HepG2 (cell line): Measurements from ENCODE around the gene CYSLTR2. TPM values are rescaled to one million over a fixed set of nuclear protein-coding genes. Genes with fewer than 3 reads are reported as not detected.

ENCODE experiments used
- ATAC-seq: fragments of 200-7000 bp; cut with Tn5 transposase; 3 replicates; pipeline ENCODE4 v1.9.1; 2020; ENCODE audit warnings: mild to moderate bottlenecking, moderate library complexity
- BruUV-seq: library from RNA; stranded (reverse); fragments of 400-500 nt; replicated peaks from 2 replicates; lab custom pipeline; 2021; lab: Mats Ljungman, UMichigan
- CTCF ChIA-PET: fragments of 300-600 bp; formaldehyde crosslinking; extraction: SDS; loops from one replicate; lab custom pipeline; 2021; ENCODE audit warnings: low total read pairs, inconsistent platforms, low intra/inter-chr PET ratio; lab: Yijun Ruan, JAX
- POLR2A ChIA-PET: fragments of 350-600 bp; sonication (Branson Sonifier 250); formaldehyde crosslinking; loops from one replicate; lab custom pipeline; 2020; ENCODE audit warnings: antibody characterized with exemption, inconsistent platforms; lab: Yijun Ruan, JAX
- DNase-seq: peaks from one replicate; pipeline ENCODE4 v3.0.0-alpha.2; 2015; ENCODE audit warnings: low spot score
- FAIRE-seq: peaks from 3 replicates; lab custom pipeline; 2011; peaks lifted over from hg19 to GRCh38; lab: Jason Lieb, UNC
- H2AFZ ChIP-seq: one replicate; pipeline ENCODE4 v1.6.1; 2011; ENCODE audit warnings: low read length, inconsistent platforms
- H3K27ac ChIP-seq: fragments of 300-600 bp; 3 replicates; pipeline ENCODE4 v1.8.0; 2011; ENCODE audit warnings: mixed run types, mild to moderate bottlenecking, mixed read lengths, low read length, inconsistent platforms; ENCODE audit not compliant: insufficient read depth; ENCODE audit errors: extremely low read length
- H3K27me3 ChIP-seq, 2 experiments: fragments of 200-600 bp in 1 of 2; 2 replicates in 1 of 2; 3 replicates in 1 of 2; pipeline versions ENCODE4 v1.6.0 to v1.8.0; 2011; ENCODE audit warnings: low read length in 2 of 2, mild to moderate bottlenecking in 2 of 2, moderate library complexity in 2 of 2, inconsistent platforms in 1 of 2; ENCODE audit not compliant: insufficient read depth in 2 of 2, control insufficient read depth in 1 of 2
- H3K36me3 ChIP-seq, 2 experiments: fragments of 200-600 bp in 1 of 2; replicated peaks in 1 of 2; 2 replicates in 1 of 2; 3 replicates in 1 of 2; pipeline versions ENCODE4 v1.5.1 to v1.8.0; 2011; ENCODE audit warnings: low read length in 2 of 2, inconsistent platforms in 1 of 2; ENCODE audit not compliant: insufficient read depth in 2 of 2, control insufficient read depth in 1 of 2
- H3K4me1 ChIP-seq: 2 replicates; pipeline ENCODE4 v1.5.1; 2012; ENCODE audit warnings: low read length, inconsistent platforms; ENCODE audit not compliant: insufficient read depth
- H3K4me2 ChIP-seq: 2 replicates; pipeline ENCODE4 v1.6.0; 2011; ENCODE audit warnings: low read depth, low read length, inconsistent platforms
- H3K4me3 ChIP-seq, 3 experiments: fragments of 200-600 bp in 1 of 3; sonication (generic), shearing (Covaris generic) in 1 of 3; replicated peaks in 1 of 3; 2 replicates each; pipeline ENCODE4 v1.5.1; 2011 to 2016; ENCODE audit warnings: low read length in 3 of 3, inconsistent platforms in 2 of 3, low read depth in 2 of 3, mild to moderate bottlenecking in 2 of 3, control low read depth in 1 of 3, mixed read lengths in 1 of 3; ENCODE audit not compliant: insufficient read depth in 1 of 3
- H3K79me2 ChIP-seq: one replicate; pipeline ENCODE4 v1.6.1; 2011; ENCODE audit warnings: low read length, inconsistent platforms; ENCODE audit not compliant: insufficient read depth
- H3K9ac ChIP-seq: 2 replicates; pipeline ENCODE4 v1.6.0; 2011; ENCODE audit warnings: mild to moderate bottlenecking, low read depth, low read length, inconsistent platforms; ENCODE audit not compliant: insufficient read depth
- H3K9me3 ChIP-seq: 2 replicates; pipeline ENCODE4 v1.5.1; 2012; ENCODE audit warnings: mild to moderate bottlenecking, low read length
- H4K20me1 ChIP-seq: 2 replicates; pipeline ENCODE4 v1.6.0; 2011; ENCODE audit warnings: inconsistent platforms, mild to moderate bottlenecking, low read length, moderate library complexity; ENCODE audit not compliant: insufficient read depth
- ATM ChIP-seq: fragments of 450-650 bp; IDR thresholded peaks from 2 replicates; pipeline ENCODE4 v1.7.1; 2017; ENCODE audit warnings: mild to moderate bottlenecking, borderline replicate concordance
- EEA1 ChIP-seq: sonication (generic); formaldehyde crosslinking; IDR thresholded peaks from 2 replicates; pipeline ENCODE4 v1.5.1; 2020; ENCODE audit warnings: mild to moderate bottlenecking, missing genetic modification reagents, borderline replicate concordance
- FOXC1 ChIP-seq: sonication (generic); formaldehyde crosslinking; IDR thresholded peaks from 2 replicates; pipeline ENCODE4 v1.8.0; 2022; ENCODE audit warnings: mild to moderate bottlenecking, missing genetic modification reagents, borderline replicate concordance
- FOXP1 ChIP-seq, 2 experiments: fragments of 450-650 bp in 1 of 2; IDR thresholded peaks; 2 replicates each; pipeline ENCODE4 v1.6.1; 2017 to 2018; ENCODE audit warnings: antibody characterized with exemption in 1 of 2
- HNRNPK ChIP-seq: fragments of 200-400 bp; formaldehyde crosslinking; IDR thresholded peaks from 2 replicates; pipeline ENCODE4 v1.6.1; 2018; ENCODE audit warnings: low read length, low read depth, moderate library complexity, mild to moderate bottlenecking; ENCODE audit not compliant: poor library complexity, severe bottlenecking
- NFATC3 ChIP-seq: sonication (generic); formaldehyde crosslinking; IDR thresholded peaks from 2 replicates; pipeline ENCODE4 v1.5.1; 2020; ENCODE audit warnings: mild to moderate bottlenecking, missing genetic modification reagents
- PHF8 ChIP-seq: sonication (generic); formaldehyde crosslinking; IDR thresholded peaks from 2 replicates; pipeline ENCODE4 v1.5.0; 2020; ENCODE audit warnings: missing genetic modification reagents
- SIX4 ChIP-seq: sonication (generic); formaldehyde crosslinking; IDR thresholded peaks from 2 replicates; pipeline ENCODE4 v1.4.0; 2020; ENCODE audit warnings: missing genetic modification reagents
- ZNF34 ChIP-seq: sonication (generic); formaldehyde crosslinking; IDR thresholded peaks from 2 replicates; pipeline ENCODE4 v1.4.0; 2020; ENCODE audit warnings: mild to moderate bottlenecking, missing genetic modification reagents, borderline replicate concordance
- ZNF350 ChIP-seq: sonication (generic); formaldehyde crosslinking; IDR thresholded peaks from 2 replicates; pipeline ENCODE4 v1.4.0; 2020; ENCODE audit warnings: mild to moderate bottlenecking, low read depth, missing genetic modification reagents, borderline replicate concordance
- ZNF563 ChIP-seq: sonication (generic); formaldehyde crosslinking; IDR thresholded peaks from 2 replicates; pipeline ENCODE4 v1.8.0; 2022; ENCODE audit warnings: mild to moderate bottlenecking, moderate library complexity, missing genetic modification reagents
- ZNF570 ChIP-seq: sonication (generic); formaldehyde crosslinking; IDR thresholded peaks from 2 replicates; pipeline ENCODE4 v1.4.0; 2020; ENCODE audit warnings: mild to moderate bottlenecking, missing genetic modification reagents, borderline replicate concordance
- ZNF572 ChIP-seq: sonication (generic); formaldehyde crosslinking; IDR thresholded peaks from 2 replicates; pipeline ENCODE4 v1.5.1; 2020; ENCODE audit warnings: mild to moderate bottlenecking, missing genetic modification reagents
- WGBS: methylation state at CpG from one replicate; pipeline ENCODE4 v1.1.6; 2017; ENCODE audit warnings: low lambda C conversion rate; 5-methylcytosine and 5-hydroxymethylcytosine counted together
- in situ Hi-C: cut with HindIII; loops from 2 replicates; pipeline ENCODE4 v1.10.0; 2017; ENCODE audit warnings: low pct_unique_long_range_greater_than_20kb; ENCODE audit not compliant: extremely low pct_ligation_motif_present
- intact Hi-C: fragments of 100-400 bp; cut with micrococcal nuclease; formaldehyde crosslinking; loops from one replicate; pipeline ENCODE4 v1.10.0; 2022; ENCODE audit not compliant: unreplicated experiment
- polyA plus RNA-seq, 8 experiments: library from polyadenylated mRNA; depleted of rRNA in 3 of 8; stranded (reverse) in 7 of 8; unstranded in 1 of 8; fragments of >200 nt; fragmentation: Illumina TruSeq in 4 of 8; extraction: Trizol in 4 of 8; gene quantifications; 2 replicates each; pipeline versions ENCODE4 v1.2.1 to v1.2.3, GENCODE V29; 2011 to 2016; ENCODE audit warnings: low read depth in 4 of 8, missing spikeins in 1 of 8, mixed read lengths in 1 of 8; ENCODE audit not compliant: insufficient read depth in 1 of 8
- total RNA-seq, 5 experiments: library from RNA; depleted of rRNA; stranded (reverse); fragments of >200 nt; fragmentation: Illumina TruSeq; extraction: Trizol; gene quantifications; 2 replicates each; pipeline ENCODE4 v1.2.3, GENCODE V29; 2016; ENCODE audit warnings: low read depth in 1 of 5
- TF ChIP-seq, protein P1 (sequence below): sonication (generic); formaldehyde crosslinking; IDR thresholded peaks from 2 replicates; pipeline ENCODE4 v1.8.0; 2022; ENCODE audit warnings: missing genetic modification reagents, mild to moderate bottlenecking, inconsistent platforms, borderline replicate concordance
- TF ChIP-seq, protein P2 (sequence below): sonication (generic); formaldehyde crosslinking; IDR thresholded peaks from 2 replicates; pipeline ENCODE4 v1.5.0; 2020; ENCODE audit warnings: mild to moderate bottlenecking, missing genetic modification reagents

The CYSLTR2 gene
- total and polyA plus RNA-seq, 2 of the 13 experiments (the other 11 are each of a cell fraction or from before 2014, with no cell fraction given), result not detected

DNA sequence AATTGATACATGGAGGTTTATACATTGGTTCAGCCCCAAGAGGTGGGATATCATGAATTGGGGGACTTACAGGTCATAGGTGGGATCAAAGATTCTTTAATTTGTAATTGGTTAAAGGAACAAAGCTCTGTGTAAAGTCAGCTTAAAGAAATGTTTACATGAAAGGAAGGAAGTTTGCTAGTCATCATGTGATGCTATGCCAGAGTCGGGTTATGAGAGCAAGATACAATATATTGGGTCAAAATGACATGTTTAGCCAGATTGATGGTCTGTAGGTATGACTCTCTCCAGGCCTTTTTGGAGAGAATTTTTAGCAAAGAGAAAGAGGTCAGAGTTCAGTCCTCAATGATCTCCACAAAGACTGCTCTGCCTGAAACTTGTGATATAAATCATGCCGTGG is 5.3 kb upstream of the CYSLTR2 start:
- no TSS peak for BruUV-seq
- no peak overlapping the region for H3K9ac ChIP-seq

DNA sequence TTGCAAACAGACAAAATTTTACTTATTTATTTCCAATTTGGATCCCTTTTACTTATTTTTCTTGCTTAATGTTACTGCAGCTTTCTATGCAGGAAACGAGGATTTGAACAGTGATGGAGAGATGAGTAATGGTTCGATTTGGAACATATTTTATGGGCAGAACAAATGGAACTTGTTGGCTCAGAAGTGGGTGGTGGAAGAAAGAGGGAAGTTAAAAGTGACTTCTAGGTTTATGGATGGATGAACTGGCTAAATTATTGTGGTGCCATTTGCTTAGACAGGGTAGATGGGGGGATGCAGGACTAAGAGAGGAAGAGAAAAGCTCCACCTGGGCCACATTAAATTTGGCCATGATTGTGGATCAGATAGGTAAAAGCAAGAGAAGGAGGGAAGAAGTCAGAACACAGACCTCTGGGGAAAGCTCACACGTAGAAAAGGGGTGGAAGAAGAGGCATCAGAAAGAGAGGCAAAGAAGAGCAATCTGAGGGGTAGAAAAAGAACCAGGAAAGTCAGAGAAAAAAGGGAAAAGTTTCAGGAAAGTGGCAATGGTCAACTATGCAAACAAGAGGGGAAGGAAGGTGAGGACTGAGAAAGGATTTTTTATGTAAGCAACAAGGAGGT is 768 bp upstream of the CYSLTR2 start:
- Histone ChIP-seq H3K79me2 (no peaks in the 10 kb centered on the region), H3K36me3 (no peaks in the 10 kb centered on the region), H3K4me1 (peaks cover 15% of the 10 kb centered on the region), H3K9ac (no peak overlapping the region), H3K4me3 (no peak overlapping the region), H3K4me2 (no peak overlapping the region), H4K20me1 (no peaks in the 10 kb centered on the region), H2AFZ (no peak overlapping the region), H3K27me3 (no peaks in the 10 kb centered on the region), H3K27ac (no peak overlapping the region), H3K9me3 (no peaks in the 10 kb centered on the region)
- WGBS, result 0% methylated on average over 3 of the region's 3 CpGs
- ATAC-seq, result no peak
- intact Hi-C loops, result no loop called here
- ChIA-PET POLR2A (no interaction called here), CTCF (no interaction called here)
- no TSS peak for BruUV-seq
- no peak for DNase-seq
- in situ Hi-C loops, result no loop called here
- FAIRE-seq, result no peak
- no peak for TF ChIP-seq ZNF34 (CRISPR knock-in tag)
- TF ChIP-seq ZNF563, result no peak
- no peak for TF ChIP-seq ZNF572 (CRISPR knock-in tag)
- TF ChIP-seq, protein P1, sequence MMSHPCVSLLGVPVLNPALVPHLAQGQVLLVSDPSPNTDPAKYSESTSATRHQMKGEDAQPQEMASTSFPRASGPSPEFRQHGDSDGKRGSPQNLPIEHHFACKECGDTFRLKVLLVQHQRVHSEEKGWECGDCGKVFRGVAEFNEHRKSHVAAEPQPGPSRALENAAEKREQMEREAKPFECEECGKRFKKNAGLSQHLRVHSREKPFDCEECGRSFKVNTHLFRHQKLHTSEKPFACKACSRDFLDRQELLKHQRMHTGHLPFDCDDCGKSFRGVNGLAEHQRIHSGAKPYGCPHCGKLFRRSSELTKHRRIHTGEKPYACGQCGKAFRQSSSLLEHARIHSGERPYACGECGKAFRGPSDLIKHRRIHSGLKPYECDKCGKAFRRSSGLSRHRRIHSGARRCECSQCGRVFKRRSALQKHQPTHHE, result no peak
- no peak for TF ChIP-seq NFATC3 (CRISPR knock-in tag)
- TF ChIP-seq FOXC1 (CRISPR knock-in tag), result no peak
- TF ChIP-seq, protein P2, sequence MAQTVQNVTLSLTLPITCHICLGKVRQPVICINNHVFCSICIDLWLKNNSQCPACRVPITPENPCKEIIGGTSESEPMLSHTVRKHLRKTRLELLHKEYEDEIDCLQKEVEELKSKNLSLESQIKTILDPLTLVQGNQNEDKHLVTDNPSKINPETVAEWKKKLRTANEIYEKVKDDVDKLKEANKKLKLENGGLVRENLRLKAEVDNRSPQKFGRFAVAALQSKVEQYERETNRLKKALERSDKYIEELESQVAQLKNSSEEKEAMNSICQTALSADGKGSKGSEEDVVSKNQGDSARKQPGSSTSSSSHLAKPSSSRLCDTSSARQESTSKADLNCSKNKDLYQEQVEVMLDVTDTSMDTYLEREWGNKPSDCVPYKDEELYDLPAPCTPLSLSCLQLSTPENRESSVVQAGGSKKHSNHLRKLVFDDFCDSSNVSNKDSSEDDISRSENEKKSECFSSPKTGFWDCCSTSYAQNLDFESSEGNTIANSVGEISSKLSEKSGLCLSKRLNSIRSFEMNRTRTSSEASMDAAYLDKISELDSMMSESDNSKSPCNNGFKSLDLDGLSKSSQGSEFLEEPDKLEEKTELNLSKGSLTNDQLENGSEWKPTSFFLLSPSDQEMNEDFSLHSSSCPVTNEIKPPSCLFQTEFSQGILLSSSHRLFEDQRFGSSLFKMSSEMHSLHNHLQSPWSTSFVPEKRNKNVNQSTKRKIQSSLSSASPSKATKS (CRISPR knock-in tag), result no peak
- no peak for TF ChIP-seq FOXP1 (IDR thresholded peaks at IDR 0.05)
- TF ChIP-seq FOXP1 (CRISPR knock-in tag; IDR thresholded peaks at IDR 0.05), result no peak
- TF ChIP-seq ZNF350, result no peak

More for the DNA sequence above, 5.3 kb upstream of the CYSLTR2 start:
- ChIA-PET POLR2A (no interaction called here), CTCF (interaction anchor here (3.2 kb wide), 1 partner anchor 53 kb away, joined by 28 read pairs; no protein-coding TSS in a partner anchor)
- FAIRE-seq (no peak), DNase-seq (no peak), ATAC-seq (no peak)
- no peak overlapping the region for H2AFZ ChIP-seq
- H3K36me3 ChIP-seq, result no peaks in the 10 kb centered on the region
- no peak overlapping the region for H3K4me3 ChIP-seq
- WGBS, result 0% methylated on average over 2 of the region's 2 CpGs
- H3K4me2 ChIP-seq, result no peak overlapping the region
- TF ChIP-seq SIX4 (CRISPR knock-in tag), result no peak
- TF ChIP-seq ATM, result no peak
- TF ChIP-seq NFATC3 (CRISPR knock-in tag), result no peak
- no peak for TF ChIP-seq PHF8 (CRISPR knock-in tag)
- TF ChIP-seq ZNF570 (CRISPR knock-in tag), result no peak
- no peak for TF ChIP-seq HNRNPK
- TF ChIP-seq EEA1 (CRISPR knock-in tag), result no peak
- no peaks in the 10 kb centered on the region for H3K79me2 ChIP-seq
- intact Hi-C loops (no loop called here), in situ Hi-C loops (loop anchor here (5.0 kb wide), 1 partner anchor 51 kb away; no protein-coding TSS in a partner anchor)
- H3K4me1 ChIP-seq, result peaks cover 5% of the 10 kb centered on the region; the same call in 1 of the 2 replicates
- no peaks in the 10 kb centered on the region for H3K9me3 ChIP-seq
- peaks cover 0 to 10% of the 10 kb centered on the region in 2 experiments; a peak in 1 of 5 replicates for H3K27me3 ChIP-seq
- no peak overlapping the region for H3K27ac ChIP-seq
- H4K20me1 ChIP-seq, result no peaks in the 10 kb centered on the region
